HG03108 (cell line): ENCODE results near the gene WBP2NL.

Experiments
- ATAC-seq: cut with Tn5 transposase; IDR thresholded peaks from one replicate; pipeline ENCODE4 v1.9.1; 2021; ENCODE audit warnings: moderate library complexity; ENCODE audit not compliant: unreplicated experiment

The WBP2NL gene

DNA sequence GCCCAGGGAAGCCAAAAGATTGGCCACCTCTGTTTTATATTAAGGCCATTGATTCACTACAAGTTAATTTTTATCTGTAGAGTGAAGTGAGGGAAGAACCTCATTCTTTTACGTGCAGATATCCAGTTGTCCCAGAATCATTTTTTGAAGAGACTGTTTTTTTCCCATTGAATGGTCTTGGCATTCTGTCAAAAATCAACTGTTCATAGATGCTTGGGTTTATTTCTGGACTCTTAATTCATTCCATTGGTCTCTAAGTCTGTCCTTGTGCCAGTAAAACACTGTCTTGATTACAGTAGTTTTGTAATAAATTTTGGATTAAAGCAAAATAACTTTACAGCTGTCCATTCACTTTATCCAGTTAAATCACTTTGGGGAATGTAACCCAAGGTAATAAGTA is 26.8 kb downstream of the WBP2NL start:
- ATAC-seq = no peak

DNA sequence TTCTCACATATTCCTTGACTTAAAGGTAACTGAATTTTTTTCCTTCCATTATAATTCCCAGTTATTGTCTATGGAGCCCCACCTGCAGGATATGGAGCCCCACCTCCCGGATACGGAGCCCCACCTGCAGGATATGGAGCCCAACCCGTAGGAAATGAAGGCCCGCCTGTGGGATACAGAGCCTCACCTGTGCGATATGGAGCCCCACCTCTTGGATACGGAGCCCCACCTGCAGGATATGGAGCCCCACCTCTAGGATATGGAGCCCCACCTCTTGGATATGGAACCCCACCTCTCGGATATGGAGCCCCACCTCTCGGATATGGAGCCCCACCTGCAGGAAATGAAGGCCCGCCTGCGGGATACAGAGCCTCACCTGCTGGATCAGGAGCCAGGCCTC is 28.1 kb downstream of the WBP2NL start:
- no peak for ATAC-seq

DNA sequence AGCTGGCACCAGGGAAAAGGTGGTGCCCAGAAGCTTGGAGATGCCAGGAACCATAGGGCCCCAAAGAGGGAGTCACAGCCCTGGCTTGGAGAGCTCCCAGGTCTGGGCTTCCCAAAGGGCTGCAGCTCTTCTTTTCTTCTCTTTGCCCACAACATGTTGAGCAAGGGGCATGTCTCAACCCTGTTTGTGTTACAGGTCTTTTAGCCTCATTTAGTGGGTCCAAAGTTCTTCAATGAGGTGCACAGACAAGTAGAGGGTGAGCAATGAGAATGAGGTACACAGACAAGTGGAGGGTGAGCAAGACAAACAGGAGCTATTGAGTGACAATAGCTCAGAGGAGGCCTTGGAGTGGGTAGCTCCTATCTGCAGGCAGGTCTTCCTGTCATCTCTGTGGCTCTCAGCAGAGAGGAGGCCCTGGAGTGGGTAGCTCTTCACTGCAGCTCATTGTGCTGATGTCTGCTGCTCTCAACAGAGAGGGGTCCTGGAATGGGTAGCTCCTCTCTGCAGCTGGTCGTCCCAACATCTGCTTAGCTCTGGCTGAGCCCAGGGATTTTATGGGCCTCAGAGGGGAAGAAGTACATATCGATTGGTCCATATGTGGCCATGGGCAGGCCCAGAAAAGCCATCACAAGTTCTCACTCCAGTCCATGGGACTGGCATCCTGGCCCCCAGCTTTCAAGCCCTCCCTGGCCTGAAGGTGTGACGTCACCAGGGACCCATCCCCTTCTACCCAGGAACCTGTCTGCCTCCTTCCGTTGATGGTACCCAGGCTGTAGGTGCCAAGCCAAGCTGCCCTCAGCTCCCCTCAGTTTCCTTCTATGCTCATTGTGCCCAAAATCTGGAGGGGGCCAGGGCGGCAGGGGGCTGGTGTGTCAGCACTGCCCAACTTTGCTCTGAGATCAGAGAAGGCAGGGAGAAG is 34.9 kb downstream of the WBP2NL start:
- no peak for ATAC-seq

DNA sequence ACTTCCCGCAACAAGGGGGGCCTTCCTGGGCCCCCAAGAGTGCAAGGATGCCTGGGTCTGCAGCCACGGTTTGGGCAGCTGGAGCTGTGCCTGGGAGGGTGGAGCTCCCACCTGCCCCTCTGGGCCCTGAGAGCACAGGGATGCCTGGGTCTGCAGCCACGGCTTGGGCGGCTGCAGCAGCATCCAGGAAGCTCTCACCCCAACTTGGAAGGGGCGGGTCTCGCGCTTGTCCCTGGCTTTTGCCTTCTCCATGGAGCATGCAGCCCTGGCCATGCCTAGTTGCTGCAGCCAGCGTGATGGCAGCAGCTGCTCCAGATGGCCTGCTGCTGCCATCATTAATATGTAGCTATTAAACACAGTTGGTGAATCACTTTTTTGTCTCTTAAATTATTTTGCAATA is 36.7 kb downstream of the WBP2NL start:
- ATAC-seq = no peak

DNA sequence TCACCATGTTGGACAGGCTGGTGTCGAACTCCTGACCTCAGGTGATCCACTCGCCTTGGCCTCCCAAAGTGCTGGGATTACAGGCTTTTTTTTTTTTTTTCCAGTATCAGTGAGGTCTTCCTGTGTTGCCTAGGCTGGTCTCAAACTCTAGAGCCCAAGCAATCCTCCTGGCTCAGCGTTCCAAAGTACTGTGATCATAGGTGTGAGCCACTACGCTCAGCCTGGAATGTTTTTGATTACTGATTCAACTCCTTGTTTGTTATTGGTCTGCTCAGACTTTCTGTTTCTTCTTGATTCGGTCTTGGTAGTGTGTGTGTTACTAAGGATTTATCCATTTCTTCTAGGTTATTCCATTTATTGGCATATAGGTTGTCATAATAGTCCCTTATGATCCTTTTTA is 40.7 kb downstream of the WBP2NL start:
- no peak for ATAC-seq

DNA sequence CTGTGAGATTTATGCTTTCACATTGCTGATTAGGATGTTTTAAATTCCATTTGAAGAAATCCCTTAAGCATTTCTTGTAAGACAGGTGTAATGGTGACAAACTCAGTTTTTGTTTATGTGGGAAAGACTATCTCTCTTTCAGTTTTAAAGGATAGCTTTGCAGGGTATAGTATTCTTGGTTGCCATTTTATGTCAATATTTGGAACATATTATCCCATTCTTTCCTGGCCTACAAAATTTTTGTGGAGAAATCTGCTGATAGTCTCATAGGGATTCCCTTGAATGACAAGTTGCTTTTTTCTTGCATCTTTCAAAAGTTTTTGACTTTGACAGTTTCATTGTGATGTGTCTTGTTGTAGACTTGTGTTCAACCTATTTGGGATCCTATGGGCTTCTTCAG is 43.2 kb downstream of the WBP2NL start:
- ATAC-seq = no peak

DNA sequence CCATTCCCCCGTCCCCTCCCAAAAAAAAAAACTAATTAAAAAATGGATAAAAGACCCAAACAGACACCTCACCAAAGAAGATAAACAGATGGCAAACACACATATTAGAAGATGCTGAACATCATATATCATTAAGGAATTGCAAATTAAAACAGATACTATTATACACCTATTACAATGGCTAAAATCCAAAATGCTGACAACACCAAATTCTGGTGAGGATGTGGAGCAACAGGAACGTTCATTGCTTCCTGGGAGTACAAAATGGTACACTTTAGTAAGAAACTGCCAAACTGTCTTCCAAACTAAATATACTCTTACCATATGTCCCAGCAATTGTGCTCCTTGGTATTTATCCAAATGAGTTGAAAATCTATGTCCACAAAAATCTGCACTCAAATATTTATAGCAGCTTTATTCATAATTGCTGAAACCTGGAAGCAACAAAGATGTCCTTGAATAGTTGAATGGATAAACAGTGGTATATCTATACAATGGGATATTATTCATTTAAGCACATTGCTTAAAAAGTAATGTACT is 52.1 kb downstream of the WBP2NL start:
- ATAC-seq = no peak

DNA sequence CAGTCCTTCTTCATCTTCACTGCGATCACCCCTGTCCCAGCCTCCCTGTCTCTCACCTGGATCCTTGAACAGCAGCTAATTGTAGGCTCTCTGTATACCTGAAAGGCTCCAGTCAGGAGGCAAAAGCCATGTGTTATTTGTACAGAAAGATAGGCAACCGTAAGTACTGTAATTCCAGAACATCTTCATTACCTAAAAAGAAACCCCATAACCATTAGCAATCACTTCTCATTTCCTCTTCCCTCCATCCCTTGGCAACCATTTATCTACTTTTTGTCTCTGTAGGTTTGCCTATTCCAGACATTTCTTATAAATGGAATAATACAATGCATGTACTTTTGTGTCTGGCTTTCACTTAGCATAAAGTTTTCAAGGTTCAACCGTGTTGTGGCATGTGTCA is 54.2 kb downstream of the WBP2NL start:
- ATAC-seq = no peak

DNA sequence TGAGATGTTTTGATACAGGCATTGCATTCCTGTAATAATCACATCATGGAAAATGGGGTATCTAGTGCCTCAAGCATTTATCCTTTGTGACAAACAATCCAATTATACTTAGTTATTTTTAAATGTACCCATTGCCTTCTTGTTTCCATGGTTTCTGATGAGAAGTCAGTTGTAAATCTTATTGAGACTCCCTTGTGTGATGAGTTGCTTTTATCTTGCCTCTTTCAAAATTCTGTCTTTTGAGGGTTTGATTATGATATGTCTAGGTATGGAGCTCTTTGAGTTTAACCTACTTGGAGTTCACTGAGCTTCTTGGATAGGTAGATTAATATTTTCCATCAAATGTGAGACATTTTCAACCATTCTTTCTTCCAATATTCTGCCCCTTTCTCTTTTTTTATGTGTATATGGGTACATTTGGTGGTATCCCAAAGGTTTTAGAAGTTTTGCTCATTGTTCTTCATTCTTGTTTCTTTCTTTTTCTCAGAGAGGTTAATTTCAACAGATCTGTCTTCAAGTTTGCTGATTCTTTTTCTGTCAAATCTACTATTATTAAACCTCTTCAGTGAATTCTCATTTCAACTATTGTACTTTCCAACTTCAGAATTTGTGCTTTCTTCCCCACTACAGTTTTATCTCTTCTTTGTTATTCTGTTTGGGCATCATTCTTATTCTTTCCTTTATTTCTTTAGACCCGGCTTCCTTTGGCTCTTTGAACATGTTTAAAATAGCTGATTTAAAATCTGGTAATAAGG is 58.3 kb downstream of the WBP2NL start:
- no peak for ATAC-seq

DNA sequence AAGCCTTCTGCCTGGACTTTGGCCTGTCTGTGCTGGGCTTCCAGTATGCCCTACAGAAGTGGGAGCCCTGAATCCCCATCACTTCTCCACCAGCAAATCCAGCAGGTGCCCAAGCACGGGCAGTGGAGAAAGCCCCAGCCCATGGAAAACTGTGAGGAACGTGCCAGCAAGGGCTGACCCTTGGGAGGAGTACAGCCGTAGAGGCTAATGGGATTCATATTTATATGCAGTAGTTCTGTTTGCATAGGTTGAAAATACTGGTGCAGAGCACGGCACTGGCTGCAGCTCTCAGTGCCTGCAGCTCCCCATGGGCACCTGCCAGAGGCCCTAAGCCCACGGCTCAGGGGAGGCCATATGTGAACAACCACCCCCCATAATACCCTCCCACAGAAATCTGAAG is 61.9 kb downstream of the WBP2NL start:
- ATAC-seq = no peak

DNA sequence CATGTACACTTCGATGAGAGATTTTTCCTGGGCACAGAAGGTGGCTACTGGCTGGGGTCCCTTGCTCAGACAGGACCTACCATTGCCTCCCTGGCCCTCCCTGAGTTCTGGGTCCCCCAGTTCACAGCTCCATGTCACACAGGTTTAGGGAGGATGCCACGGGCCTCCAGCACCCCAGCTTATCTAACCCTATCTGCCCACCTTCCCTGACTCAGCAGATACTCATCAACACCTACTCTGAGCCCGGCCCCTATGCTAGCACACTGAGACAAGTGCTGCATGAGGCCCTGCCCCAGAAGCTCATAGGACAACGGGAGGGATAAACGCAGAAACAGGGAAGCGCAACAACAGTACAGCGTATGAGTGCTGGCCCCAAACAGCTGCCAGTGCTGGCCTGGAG is 62.5 kb downstream of the WBP2NL start:
- no peak for ATAC-seq

DNA sequence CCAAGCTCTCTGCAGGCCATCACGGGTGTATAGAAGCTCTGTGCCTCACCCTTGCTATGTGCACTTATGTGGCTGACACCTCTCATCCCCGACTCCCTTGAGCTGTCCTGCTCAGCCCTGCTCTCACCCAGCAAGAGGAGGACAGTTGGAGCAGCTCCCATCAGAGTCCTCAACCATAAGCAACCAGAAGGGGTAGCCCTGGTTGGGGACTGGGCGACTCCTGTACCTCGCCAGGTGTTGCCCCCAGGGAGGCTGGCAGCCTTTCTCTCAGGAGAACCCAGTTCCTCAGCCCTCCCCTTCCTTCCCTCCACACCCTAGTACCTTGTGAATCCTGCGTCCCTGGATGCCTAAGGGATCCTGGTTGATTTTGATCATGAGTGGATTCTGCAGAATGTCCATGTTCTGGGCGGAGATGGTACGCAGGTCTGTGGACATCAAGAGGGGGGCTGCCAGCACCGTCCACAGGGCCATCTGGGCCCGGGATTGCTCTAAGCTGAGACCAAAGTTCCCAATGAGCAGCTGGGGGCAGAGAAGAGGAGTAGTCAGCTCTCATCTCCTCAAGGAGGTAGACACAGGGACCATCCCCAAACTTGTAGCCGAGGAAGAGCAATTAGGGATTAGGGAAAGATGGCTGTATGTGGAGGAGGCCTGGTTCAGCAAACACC is 64.0 kb downstream of the WBP2NL start:
- no peak for ATAC-seq

DNA sequence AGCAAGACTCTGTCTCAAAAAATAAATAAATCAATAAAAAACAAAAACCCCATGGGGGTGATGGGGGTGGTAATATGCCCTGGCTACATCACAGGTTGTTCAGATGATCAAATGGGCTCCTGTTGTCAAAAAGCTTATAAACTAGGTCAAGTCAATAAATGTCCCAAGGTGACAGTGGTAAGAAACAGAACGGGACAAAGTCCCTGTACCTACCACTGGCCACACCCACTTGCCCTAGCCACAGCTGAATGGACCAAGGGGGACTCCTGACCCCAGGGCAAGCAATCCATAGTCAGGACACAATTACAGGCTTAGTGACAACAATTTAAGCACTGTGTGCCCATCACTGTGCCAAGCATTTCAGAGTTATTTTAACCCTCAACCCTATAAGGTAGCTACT is 66.0 kb downstream of the WBP2NL start:
- no peak for ATAC-seq

DNA sequence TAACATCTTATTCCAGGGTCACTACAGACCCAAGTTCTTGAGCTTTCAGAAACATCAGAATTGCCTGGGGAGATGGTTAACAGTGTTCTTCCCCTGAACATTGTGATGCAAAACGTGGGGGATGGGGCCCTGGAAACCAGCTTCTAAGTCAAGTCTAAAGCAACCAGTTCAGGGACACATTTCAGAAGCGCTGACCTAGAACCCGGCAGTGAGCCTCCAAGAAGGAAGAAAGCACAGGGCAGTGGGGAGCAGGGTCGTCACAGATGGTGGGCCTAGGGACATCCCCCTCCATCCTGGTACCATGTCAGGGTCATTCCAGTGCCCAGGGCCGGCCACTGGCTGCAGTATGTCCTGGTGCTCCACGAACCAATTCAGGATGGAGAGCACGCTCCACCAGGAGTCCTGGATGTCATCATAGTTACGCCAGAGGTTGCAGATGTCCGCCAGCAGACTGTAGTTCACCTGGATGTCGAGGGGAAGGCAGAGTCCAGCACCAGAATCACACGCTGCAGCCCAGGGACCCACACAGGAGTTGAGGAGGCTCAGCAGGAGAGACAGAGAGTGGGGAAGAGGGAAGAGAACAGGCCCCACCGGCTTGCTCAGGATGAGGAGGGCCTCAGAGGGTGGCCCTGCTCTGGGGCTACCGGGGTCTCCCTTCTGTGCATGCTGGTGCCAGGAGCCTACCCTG is 67.0 kb downstream of the WBP2NL start:
- no peak for ATAC-seq

DNA sequence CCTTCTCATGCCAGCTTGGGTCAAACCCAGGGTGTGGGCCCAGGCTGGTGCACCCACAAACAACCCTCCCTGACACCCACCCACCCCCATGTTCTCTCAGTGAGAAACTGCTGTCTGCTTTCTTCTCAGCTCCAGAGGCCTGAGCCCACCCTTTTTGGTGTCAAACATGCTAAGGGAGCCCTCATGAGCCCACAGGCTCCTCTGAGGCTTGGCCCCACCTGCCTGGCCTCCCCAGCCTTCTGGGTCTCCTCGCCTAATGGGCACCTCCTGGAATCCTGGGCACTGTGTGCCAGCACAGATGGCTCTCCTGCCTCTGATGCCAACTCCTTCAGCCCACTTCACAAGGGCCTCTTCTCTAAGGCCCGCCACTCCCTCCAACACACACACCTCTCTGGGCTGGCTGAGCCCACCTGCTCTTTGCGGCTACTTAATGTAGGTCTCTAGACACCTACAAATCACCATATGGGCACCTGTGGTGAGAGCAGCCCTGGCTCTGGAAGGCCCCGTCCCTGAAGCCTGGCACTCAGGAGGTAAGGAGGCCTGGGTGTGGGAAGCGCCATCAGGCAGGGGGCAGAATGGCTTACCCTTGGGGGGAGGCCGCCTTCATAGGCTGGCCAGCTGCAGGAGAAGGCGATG is 67.7 kb downstream of the WBP2NL start:
- ATAC-seq = no peak

DNA sequence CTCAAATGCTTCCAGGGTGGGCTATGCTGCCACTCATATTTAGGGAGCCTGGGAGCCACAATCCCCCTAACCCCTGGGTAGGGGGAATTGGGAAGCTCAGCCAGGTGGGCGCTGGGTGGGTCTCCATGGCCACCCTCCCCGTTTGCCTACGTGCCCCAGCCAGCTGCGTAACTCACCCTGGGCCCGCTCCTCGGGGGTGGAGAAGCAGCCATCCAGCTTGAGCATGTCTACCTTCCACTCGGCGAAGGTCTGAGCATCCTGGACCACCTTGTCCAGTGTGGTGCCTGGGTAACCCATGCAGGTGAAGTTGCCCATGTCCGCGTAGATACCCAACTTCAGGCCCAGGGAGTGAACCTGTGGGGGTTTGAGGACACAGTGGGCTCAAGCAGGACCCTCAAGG is 68.3 kb downstream of the WBP2NL start:
- no peak for ATAC-seq

DNA sequence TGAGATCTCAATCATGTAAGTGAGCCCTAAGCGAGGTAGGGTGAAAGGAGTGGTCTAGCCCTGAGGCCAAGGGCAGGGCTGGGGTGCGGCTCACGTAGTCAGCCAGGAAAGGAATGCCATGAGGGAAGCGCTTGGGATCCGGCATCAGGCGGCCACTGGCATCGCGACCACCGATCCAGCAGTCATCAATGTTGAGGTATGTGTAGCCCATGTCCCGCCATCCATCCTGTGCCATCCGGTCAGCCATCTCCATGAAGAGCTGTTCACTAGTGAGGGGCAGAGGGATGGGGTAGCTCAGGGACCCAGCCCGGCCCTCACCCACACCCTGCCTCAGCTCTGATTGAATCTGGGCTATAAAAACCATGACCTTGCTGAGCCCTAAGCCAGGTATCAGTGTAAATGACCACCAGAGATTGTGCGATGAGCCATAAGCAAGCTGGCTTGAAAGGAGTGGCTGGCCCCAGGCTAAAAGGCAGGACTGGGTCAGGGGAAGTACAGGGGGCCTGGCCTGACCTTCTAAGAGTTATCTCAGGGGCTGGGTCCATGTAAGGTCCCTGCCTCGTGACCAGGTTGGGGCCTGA is 69.2 kb downstream of the WBP2NL start:
- ATAC-seq = no peak

DNA sequence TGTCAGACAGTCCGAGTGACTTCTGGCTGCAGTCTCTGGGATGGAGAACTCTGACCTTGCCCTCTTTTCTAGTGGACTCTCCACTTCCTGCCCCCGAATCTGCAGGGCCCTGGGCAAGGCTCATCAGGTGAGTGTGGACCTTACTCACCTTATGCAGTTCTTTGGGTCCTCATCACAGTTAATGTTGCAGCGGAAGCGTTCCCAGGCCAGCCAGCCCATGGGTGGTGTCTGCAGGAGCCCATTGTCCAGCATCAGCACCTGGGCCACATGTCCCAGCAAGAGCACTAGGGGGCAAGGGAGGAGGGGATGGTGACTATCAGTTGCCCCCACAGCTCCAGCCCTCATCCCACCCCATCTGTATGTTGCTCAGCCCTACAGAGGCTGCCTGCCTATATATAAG is 69.7 kb downstream of the WBP2NL start:
- no peak for ATAC-seq

DNA sequence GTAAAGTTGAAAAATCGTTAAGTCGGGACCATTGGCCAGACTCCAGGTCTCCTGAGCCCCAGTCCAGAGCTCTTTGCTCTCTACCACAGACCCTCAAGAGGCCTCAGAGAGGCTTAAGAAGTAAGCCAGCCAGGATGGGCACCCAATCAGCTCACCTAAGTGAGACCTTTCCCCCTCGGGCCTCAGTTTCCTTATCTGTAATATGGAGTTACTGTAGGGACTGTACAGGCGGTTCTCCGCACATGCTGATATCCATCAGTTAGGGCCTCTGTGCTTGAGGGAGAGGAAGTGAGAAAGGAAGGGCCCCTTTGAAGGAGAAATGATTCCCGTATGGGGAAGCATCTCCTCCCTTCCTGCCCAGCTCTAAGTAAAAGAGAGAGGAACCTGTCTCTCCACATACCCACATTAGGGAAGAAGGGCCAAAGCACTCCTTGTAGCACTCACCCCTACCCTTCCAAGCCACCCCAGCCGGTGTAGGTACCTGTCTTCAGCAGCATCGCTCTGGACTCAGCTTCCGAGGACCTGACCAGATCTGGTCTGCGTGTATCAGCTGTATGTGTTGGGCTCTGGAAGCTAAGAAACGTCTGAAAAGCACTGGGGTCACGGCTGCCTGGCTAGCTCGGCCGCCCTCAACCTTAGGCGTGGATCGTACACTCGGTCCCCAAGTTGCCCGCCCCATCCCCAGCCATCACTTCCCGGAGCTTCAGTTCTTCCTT is 71.4 kb downstream of the WBP2NL start:
- no peak for ATAC-seq
